SHP77 treated with DMSO at 0.1 percent for 48 hours (cell line): ENCODE measurements around the gene SLC29A4.
"Not testable (repeated sequence)": the region's sequence is repeated elsewhere in the genome, so short reads cannot be mapped to it uniquely, and the experiment has no call there.

Experiments used
- DNase-seq: peaks from one replicate; lab custom pipeline; 2025; lab: John Stamatoyannopoulos, UW

The SLC29A4 gene

DNA sequence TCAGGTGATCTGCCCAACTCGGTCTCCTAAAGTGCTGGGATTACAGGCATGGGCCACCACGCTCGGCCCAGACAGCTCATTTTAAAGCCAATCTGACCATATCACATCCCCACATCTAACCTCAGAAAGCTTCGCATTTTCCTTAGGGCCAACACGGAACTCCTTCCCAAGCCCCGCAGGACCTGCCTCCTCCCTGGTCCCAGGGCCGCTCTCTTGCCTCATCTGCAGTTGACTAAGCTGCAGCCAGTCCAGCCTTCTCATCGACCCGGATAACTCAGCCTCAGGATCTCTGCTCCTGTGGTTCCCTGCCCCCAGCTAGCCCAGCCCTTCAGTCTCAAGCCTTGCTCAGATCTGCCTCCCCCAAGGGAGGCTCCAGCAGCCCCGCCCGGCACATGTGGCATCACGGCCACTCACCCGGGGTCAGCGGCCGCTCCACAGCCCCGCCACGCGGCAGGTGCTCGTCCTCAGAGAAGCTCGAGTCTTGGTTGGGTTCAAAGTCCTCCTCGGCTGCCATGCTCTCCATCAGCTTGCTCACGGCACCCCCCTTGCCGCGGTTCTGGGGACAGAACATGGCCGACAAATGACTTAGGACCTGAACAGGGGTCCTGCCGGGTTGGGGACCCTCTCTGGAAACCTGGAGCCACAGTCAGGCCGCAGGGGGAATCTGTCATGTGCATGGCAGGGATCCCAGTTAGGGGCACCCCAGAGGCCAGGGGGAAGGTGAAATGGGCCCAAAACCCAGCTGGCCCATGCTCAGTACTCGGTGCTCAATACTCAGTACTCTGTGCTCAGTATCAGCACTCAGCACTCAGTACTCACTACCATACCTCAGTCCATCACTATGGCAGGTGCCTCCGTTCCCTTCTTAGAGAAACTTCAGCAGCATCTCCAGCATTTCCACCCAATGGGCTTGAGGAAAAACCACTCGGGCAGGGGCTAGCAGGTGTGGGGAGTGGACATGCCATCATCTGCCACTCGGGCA lies 41.3 kb downstream of the SLC29A4 start:
- DNase-seq, result not testable (repeated sequence)

DNA sequence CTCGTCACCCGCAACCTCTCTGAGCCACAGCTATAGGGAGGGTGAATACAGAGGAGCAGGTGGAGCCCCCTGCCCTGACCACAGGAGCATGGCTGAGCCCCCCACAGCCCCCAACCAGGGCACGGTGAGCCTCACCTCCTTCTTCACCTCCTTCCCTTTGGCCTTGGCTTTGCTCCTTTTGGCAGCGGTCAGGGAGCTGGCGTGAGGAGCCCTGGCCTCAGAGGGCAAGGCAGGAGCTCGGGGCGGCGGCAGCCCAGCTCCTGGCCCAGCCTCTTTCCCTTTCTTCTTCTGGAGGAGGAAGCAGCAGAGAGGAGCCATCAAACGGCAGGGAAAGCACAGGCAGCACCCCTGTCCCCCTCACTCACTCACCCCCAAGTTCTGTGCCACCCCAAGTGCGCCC lies 42.2 kb downstream of the SLC29A4 start:
- no peak for DNase-seq

DNA sequence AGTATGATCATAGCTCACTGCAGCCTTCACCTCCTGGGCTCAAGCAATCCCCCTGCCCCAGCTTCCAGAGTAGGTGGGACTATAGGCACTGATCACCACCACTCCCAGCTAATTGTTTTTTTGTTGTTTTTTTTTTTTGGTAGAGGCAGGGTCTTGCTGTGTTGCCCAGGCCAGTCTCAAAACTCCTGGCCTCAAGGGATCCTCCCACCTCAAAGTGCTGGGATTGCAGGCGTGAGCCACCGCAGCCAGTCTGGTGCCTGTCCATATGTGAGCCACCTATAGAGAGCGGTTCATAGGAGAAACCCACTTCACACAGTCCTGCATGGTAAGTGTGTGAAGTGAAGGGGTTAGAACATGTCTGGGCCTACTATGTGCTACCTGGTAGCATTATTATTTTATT lies 47.5 kb downstream of the SLC29A4 start:
- no peak for DNase-seq

DNA sequence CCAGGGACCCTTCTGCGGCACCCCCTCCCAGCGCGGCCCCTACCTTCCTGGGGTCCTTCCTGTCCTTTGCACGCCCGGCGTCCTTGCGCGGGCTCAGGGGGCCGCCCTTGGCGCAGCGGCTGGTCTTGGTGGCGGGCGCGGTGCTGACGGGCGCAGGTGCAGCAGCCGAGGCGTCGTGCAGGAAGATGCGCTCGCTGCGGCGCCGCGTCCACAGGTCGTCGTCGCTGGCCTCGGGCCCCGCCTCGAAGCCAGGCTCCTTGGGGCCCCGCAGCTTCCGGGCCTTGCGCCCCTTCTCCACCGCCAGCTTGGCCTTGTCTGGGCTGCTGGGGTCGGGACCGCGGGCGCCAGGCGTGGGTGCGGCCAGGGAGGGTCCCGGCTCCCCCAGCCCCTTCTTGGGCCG lies 49.8 kb downstream of the SLC29A4 start:
- no peak for DNase-seq

DNA sequence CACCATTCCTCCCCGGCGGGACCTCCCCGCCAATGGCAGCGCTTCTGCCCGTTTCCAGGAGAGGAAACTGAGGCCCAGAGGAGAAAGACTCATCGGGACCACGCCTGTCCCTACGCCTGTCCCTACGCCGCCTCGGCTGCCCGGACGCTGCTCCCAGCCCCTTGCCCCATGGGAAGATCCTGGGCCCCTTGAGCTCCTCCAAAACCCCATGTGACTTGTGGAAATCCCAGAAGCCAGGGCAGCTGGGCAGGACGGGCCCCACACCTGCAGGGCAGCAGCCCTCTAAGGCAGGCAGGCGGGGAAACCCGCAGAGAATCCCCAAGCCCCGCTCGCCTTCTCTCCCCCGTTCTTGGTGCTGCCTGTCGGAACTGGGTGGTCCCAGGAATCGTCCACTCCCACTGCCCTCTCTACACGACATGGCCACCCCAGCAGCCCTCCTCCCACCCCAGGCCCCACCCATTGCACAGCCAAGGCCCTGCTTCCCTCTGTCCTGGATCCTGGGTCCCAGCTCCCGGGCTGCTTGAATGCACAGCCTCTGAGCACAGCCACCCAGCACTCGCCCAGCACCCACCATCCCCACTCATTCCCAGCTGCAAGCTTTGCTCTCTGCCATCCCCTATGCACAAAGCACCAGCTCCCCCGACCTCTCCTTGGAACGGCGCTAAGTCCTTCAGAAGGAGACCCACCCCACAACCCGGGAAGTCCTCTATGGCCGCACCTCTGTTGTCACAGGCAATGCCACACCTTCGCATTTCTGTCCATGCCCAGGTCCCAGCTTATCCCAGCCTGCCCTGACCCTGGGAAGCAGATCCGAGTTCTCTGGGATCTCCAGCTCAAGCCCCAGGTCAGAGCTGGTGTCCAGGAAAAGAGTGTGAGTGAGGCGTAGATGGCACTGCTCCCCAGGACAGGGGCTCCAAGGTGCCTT lies 50.6 kb downstream of the SLC29A4 start:
- DNase-seq, result no peak

DNA sequence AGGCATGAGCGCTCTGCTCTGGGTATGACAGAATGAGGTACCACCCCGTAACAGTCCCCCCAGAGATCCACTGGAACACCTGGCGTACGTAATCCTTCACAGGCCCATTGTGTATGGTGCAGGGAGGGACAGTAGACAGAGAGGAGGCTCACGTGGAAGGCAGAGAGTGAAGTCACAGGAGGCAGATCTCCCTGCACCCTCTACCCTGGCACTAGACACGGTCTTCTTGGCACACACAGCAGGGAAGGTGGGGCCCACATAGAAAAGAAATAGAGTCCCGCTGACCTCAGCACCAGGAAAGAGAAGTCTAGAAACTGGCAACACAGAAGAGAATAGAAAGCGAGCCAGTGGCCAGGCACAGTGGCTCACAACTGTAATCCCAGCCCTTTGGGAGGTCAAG lies 51.9 kb downstream of the SLC29A4 start:
- DNase-seq, result no peak

DNA sequence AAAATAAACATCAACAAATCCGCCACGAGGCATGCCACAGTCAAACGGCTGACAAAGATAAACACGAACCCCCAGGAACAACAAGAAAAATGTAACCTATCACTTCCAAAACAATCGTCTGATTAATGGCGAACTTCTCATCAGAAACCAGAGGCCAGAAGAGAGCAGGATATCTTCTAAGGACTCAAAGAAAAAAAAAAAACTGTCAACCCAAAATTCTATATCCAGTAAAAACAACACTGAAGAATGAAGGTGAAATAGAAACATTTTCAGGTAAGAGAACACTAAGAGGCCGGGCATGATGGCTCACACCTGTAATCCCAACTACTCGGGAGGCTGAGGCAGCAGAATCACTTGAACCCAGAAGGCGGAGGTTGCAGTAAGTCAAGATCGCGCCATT lies 54.3 kb downstream of the SLC29A4 start:
- no peak for DNase-seq

DNA sequence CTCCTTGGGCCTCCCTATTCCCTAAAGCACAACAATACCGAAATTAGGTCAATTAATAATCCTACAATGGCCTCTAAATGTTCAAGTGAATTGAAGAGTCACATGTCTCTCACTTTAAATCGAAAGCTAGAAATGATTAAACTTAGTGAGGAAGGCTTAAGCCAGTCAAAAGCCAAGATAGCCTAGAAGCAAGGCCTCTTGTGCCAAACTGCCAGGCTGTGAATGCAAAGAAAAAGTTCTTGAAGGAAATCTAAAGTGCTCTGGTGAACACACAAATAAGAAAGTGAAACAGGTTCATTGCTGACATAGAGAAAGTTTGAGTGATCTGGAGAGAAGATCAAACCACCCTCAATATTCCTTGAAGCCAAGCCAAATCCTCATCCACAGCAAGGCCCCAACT lies 57.2 kb downstream of the SLC29A4 start:
- DNase-seq, result no peak

DNA sequence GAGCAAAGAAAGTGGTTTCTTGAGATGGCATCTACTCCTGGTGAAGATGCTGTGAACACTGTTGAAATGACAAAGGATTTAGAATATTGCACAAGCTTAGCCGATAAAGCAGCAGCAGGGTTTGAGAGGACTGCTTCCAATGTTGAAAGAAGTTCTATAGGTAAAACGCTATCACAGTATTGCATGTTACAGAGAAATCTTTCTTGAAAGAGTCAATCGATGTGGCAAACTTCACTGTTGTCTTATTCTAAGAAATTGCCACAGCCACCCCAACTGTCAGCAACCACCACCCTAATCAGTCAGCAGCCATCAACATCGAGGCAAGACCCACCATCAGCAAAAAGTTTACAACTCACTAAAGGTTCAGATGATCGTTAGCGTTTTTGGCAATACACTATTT lies 59.9 kb downstream of the SLC29A4 start:
- no peak for DNase-seq

DNA sequence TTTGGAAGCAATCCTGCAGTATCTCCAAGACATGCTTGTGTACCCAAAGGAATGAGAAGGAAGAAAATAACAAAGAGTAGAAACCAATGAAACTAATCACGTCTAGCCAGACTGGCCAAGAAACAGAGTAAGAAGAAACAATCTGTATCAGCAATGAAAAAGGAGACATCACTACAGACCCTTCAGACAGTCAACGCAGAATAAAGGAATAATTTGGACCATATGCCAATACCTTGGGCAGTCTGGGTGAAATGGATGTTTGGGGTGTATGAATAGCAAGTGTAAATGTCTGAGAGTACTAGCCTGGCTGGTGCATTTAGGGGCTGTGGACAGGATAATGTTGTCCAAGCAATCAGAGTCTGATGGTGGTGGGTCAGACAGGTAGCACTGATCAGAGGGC lies 61.1 kb downstream of the SLC29A4 start:
- DNase-seq, result no peak

DNA sequence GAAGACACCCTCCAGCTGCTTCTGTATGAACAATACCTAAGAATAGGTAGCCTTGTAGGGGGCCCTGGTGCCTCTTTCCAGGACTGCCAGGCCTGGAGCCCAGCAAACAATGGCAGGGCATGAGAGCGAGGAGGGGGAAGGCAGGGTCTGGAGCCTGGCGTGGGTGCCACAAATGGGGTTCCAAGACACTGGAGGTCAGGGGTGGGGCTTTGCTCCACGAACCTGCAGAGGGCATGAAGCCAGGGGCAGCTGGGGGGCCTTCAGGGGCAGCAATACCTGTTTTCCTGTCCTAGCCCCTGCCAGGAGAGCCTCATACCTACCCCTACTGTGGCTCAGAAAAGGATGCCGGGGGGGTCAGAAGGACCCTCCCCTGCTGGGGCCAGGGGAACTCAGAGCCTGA lies 61.6 kb downstream of the SLC29A4 start:
- no peak for DNase-seq

DNA sequence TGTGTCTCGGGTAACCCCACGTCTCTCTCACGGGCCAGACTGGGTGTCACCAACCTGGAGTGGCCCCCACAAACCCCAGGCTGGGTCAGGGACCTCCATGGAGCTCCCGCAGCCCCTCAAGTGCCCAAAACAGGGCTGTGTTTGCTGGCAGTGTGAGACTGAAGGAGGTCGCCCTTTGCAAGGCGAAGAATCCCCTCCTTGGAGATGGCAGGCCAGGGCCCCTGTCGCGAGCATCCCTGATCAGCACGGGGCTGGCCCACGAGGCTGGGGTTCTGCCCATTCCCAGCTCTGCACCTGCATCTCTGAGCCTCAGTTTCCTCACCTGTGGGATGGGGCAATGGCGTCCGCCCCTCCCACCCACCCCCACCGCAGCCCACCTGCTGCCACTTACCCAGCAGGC lies 62.4 kb downstream of the SLC29A4 start:
- DNase-seq, result no peak

DNA sequence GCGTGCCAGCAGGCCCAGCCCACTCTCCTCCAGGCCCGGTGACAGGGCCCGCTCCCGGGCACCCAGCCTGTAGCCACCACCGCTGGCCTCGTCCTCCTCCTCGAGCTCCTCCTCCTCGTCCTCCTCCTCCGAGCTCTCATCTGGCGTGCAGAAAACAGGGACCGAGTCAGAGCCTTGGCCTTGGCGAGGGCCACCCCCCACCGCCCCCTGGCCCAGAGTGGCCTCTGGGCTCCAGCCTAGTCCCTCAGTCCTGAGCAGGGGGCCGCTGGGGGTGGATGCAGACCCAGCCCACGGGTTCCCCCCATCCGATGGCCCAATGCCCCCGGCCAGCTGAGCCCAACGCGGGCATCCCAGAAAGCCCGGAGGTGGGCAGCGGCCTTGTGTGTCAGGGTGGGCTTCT lies 62.9 kb downstream of the SLC29A4 start:
- DNase-seq, result no peak

DNA sequence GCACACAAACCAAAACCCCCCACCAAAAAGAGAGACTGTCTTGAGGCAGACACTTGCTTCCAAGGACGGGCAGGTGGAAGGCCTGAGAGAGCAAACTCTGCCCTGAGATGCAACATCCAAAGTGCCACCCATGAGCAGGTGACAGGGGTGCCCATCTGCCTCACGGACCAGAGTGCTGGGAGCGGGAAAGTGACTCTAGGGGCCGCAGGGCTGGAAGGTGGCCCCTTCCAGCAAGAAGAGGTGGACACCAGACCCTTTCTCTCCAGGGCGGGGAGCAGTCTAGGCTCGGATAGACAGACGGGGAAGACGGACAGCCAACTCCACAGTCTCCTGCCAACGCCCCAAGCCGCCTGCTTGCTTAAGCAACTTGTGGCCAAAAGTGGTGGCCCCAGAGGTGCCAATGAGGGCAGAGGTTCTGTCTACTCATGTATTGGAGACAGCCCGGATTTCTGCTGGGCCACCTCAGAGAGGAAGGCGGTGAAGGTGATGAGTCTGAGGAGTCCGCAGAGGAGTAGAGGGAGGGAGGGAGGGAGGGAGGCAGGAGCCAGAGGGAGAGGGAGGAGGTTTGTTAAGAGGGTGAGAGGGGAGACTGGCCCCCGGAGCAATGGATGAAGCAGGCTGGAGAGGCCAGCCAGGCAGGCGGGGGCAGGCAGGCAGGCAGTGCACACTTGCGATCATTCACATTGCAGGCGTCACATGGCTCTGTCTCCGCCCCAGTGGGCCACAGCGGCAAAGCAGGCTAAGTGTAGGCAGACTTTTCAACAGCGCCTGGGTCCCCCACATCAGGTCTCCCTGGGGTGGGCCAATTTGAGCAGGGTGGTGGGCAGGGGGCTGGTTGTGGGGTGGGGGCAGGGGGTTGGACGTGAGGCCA lies 65.6 kb downstream of the SLC29A4 start:
- DNase-seq, result no peak

DNA sequence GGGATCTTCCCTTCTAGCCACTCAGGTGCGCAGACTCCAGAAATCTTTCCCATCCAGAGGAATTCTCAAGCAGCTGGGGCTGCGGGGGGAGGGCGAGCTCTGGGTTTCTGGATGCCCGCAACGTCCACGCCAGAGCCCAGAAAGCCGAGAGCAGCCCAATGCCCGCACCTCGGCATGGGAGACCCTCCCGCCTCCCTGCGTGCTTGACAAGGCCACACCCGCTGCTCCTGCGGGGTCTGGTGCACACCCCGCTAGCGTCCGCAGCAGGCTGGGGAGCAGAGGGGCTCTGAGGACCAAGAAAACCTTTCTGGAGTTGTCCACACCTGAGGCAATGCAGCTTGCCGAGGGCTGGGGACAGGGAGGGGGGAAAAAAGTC lies 66.2 kb downstream of the SLC29A4 start:
- DNase-seq, result no peak

DNA sequence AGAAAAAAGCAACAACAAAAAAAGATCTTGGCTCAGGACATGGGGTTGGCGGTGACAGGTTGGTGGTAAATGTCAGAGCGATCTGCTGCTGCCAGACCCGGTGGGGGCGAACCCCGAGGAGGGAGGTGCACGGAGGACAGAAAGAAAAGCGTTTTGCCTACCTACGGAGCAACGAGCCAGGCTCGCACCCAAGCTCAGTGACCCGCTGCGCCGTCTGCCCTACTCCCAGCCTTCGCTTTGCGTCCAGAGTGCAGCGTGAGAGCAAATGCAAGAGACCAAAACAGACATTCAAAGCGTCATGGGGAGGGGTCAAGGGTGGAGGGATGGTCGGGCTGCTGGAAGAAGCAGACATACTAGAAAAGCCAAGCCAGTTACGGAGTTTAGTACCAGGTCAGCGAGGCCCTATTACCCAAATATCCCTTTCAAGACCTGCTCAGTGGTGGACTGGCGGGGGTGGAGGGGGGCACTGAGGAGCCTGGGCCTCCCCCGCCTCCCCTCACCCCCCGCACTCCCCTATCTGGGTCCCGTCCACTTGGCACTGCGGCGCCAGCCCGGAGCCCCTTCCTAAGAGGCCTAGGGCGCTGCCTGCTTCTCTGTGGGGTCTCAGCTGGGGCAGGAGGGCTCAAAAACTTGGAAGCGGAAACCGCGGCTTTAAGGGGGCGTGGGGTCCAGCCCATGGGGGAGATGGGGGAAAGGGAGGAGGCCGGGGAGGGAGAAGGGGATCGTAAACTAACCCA lies 66.9 kb downstream of the SLC29A4 start:
- no peak for DNase-seq

DNA sequence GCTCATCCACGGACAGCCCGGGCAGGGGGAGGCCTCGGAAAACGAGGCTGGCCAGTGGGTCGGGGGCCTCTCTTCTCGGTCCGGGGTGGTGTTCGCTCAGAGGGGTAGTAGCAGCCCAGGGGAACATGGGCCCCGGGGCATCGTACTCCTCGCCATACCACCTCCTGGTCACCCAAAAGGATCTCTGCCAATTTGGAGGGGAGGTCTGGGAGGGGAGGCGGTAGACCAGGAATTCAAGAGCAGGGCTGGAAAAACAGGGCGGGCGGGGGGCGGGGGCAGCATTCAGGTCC lies 67.4 kb downstream of the SLC29A4 start:
- DNase-seq, result no peak

DNA sequence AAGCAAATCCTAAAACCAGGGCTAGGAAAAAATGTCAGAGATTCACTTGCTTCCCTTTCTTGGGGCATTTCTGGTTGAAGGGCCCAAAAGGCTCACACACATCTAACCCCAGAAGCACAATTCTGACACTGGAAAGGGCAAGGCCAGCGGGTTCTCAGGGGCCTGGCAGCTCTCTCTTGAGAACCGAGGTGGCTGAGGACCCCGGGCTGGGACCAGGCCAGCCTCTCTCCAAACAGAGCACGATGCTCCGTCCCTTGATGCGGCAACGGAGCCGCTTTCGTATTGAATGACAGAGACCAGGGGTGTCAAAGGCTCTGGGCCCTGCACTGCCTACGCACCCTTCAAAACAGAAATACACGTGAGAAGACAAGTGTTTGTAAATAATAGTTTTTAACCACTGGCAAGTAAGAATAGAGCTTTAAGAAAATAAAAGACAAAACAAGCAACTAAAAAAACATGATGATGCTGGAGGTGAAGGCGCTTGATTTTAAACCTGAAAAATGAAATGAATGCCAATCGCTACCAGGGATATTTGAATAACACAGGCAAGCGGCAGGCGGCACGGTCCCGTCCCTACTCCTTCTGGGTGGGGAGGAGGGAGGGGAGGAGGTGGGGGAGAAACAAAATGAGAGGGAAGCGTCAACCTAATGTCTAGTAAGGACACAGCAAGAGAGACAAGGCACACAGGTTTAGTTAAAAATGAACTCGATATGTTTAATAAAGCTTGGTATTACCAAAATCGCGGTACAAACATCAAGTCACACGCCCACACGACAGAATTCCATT lies 68.0 kb downstream of the SLC29A4 start:
- no peak for DNase-seq

DNA sequence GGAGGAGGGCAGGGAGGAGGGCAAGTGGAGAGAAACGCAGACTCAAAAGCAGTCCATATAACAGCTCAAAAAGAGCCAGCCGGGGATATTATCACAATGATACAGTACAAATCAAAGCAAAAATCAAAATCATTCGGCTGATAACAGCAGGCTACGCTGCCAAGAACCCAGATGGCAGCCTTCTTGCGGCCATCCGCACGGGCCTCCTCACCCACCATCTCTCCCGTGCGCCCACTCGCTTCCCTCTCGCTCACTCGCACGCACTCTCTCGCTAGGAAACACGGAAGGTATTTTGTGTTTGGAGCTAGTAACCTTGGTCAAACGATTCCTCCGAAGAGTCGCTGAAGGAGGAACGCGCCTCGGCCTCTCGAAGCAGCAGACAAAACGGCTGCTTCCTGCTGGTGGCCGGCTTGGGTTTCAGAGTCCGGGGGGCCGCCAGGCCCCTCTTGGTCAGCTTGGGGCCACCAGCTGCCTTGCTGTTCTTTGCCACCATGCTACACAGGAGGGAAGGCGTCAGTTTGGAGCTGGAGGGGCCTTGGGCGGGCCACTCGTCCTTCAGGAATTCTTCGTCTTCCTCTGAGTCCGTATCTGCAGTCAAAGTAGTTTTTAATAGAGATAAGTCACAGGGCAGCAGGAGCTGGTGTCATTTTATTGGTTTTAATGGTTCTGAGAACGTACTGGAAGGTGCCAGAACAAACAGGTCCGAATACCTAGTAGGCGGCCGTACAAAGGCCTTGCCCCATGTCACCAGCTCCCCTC lies 68.9 kb downstream of the SLC29A4 start:
- no peak for DNase-seq

DNA sequence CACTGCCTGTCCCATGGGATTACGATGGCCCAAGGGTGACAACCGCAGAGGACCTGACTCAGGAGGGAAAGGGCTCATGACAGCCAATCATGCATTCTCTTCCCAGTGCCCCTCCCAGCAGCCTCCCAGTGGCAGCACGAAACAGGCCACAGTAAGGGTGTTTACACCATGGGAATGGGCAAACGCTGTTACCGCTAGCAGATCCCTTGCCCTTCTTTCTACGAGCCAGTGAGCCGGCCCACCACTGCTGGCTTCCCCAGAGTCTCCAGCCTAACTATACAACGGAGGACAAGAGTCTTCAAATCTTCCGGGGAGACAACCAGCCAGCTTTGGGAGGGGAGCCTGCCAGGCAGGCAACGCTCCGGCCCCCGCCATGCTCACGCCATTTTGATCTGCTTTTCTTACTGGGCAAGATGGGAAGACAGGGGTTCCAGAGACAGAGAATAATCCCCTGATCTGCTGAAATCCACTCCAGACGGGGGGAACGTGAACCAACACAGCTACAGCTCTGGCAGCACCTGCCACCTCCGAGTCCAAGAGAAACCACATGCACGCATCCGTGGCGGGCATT lies 69.8 kb downstream of the SLC29A4 start:
- DNase-seq, result no peak
